ENCODE results near the gene B4GALT5.
"Not testable (repeated sequence)": the region's sequence is repeated elsewhere in the genome, so short reads cannot be mapped to it uniquely, and the experiment has no call there.

The B4GALT5 gene

GRCh38 chr20:49740807-49741206, 27.1 kb upstream of the B4GALT5 start:
- H3K27me3 ChIP-seq = no peaks in the 10 kb centered on the region
- H3K9me3 ChIP-seq (replicated peaks in 1 of 11) = no peaks in the 10 kb centered on the region
- no peak overlapping the region for H3K27ac ChIP-seq
- no peaks in the 10 kb centered on the region for H3K36me3 ChIP-seq
- TF ChIP-seq Cebpa-rat (IDR thresholded peaks at IDR 0.05) = no peak
- H3K9ac ChIP-seq = no peak overlapping the region
- H4K20me1 ChIP-seq = no peaks in the 10 kb centered on the region
- peaks cover 0 to 10% (median 0%) of the 10 kb centered on the region in 10 experiments; a peak in 5 of 20 replicates for H3K4me1 ChIP-seq
- no peak overlapping the region for H3K4me3 ChIP-seq
- H3K4me2 ChIP-seq = no peak overlapping the region

GRCh38 chr20:49739042-49739441, 25.4 kb upstream of the B4GALT5 start:
- no peaks in the 10 kb centered on the region for H3K27me3 ChIP-seq
- no peaks in the 10 kb centered on the region for H3K9me3 ChIP-seq (replicated peaks in 1 of 11)
- no peaks in the 10 kb centered on the region for H4K20me1 ChIP-seq
- H3K4me1 ChIP-seq = peaks cover 0 to 10% (median 0%) of the 10 kb centered on the region in 10 experiments; a peak in 5 of 20 replicates
- H3K4me3 ChIP-seq = no peak overlapping the region
- H3K9ac ChIP-seq = no peak overlapping the region
- H3K36me3 ChIP-seq = no peaks in the 10 kb centered on the region
- H3K4me2 ChIP-seq = no peak overlapping the region
- H3K27ac ChIP-seq = no peak overlapping the region
- no peak for TF ChIP-seq Cebpa-rat (IDR thresholded peaks at IDR 0.05)

GRCh38 chr20:49737260-49737659, 23.6 kb upstream of the B4GALT5 start:
- no peaks in the 10 kb centered on the region for H3K9me3 ChIP-seq (replicated peaks in 1 of 11)
- no peak overlapping the region for H3K4me3 ChIP-seq
- H3K27me3 ChIP-seq = no peaks in the 10 kb centered on the region
- H4K20me1 ChIP-seq = no peaks in the 10 kb centered on the region
- H3K4me2 ChIP-seq = peak overlapping the region in 1 of 11 experiments; percentile 8; a peak in 1 of 22 replicates
- no peak overlapping the region for H3K27ac ChIP-seq
- no peak for TF ChIP-seq Cebpa-rat (IDR thresholded peaks at IDR 0.05)
- H3K4me1 ChIP-seq = peaks cover 0 to 10% (median 0%) of the 10 kb centered on the region in 10 experiments; a peak in 5 of 20 replicates
- H3K36me3 ChIP-seq = no peaks in the 10 kb centered on the region
- no peak overlapping the region for H3K9ac ChIP-seq

- H3K36me3 ChIP-seq = no peaks in the 10 kb centered on the region
- no peak overlapping the region for H3K4me2 ChIP-seq
- no peak overlapping the region for H3K4me3 ChIP-seq
- H4K20me1 ChIP-seq = no peaks in the 10 kb centered on the region
- no peaks in the 10 kb centered on the region for H3K27me3 ChIP-seq
- H3K9ac ChIP-seq = no peak overlapping the region
- peaks cover 10 to 23% (median 16%) of the 10 kb centered on the region in 10 experiments for H3K4me1 ChIP-seq
- TF ChIP-seq Cebpa-rat (IDR thresholded peaks at IDR 0.05) = no peak
- H3K27ac ChIP-seq = no peak overlapping the region
- peaks cover 0 to 7% (median 3%) of the 10 kb centered on the region in 11 experiments; a peak in 10 of 22 replicates for H3K9me3 ChIP-seq (replicated peaks in 1 of 11)
Observed at GRCh38 chr20:49729780-49730179, 16.1 kb upstream of the B4GALT5 start.

GRCh38 chr20:49727894-49728885, 14.5 kb upstream of the B4GALT5 start:
- Histone ChIP-seq H3K27me3 (no peaks in the 10 kb centered on the region), H3K4me3 (no peak overlapping the region), H3K27ac (no peak overlapping the region), H3K36me3 (no peaks in the 10 kb centered on the region), H3K4me1 (peaks cover 20 to 34% (median 26%) of the 10 kb centered on the region in 10 experiments), H3K9ac (no peak overlapping the region), H3K9me3 (replicated peaks in 1 of 11) (peaks cover 0 to 7% (median 3%) of the 10 kb centered on the region in 11 experiments; a peak in 10 of 22 replicates), H4K20me1 (no peaks in the 10 kb centered on the region), H3K4me2 (0 out of 22 replicates have a peak overlapping the region, but pooled peaks of 1 of the 11 experiments have one; percentile 9)
- TF ChIP-seq Cebpa-rat (IDR thresholded peaks at IDR 0.05) = no peak

GRCh38 chr20:49727478-49727877, 13.8 kb upstream of the B4GALT5 start:
- peaks cover 0 to 7% (median 3%) of the 10 kb centered on the region in 11 experiments; a peak in 10 of 22 replicates for H3K9me3 ChIP-seq (replicated peaks in 1 of 11)
- no peaks in the 10 kb centered on the region for H3K27me3 ChIP-seq
- H3K4me2 ChIP-seq = 0 out of 22 replicates have a peak overlapping the region, but pooled peaks of 1 of the 11 experiments have one; percentile 9
- H3K27ac ChIP-seq = no peak overlapping the region
- no peaks in the 10 kb centered on the region for H3K36me3 ChIP-seq
- no peak for TF ChIP-seq Cebpa-rat (IDR thresholded peaks at IDR 0.05)
- no peak overlapping the region for H3K4me3 ChIP-seq
- H3K9ac ChIP-seq = no peak overlapping the region
- no peaks in the 10 kb centered on the region for H4K20me1 ChIP-seq
- H3K4me1 ChIP-seq = peaks cover 20 to 34% (median 26%) of the 10 kb centered on the region in 10 experiments

- no peaks in the 10 kb centered on the region for H4K20me1 ChIP-seq
- no peaks in the 10 kb centered on the region for H3K36me3 ChIP-seq
- TF ChIP-seq Cebpa-rat (IDR thresholded peaks at IDR 0.05) = no peak
- H3K27me3 ChIP-seq = no peaks in the 10 kb centered on the region
- H3K9ac ChIP-seq = peak overlapping the region in 2 of 11 experiments; percentile 28 to 43; a peak in 5 of 22 replicates
- peak overlapping the region in 2 of 10 experiments; percentile 34 to 53; a peak in 1 of 20 replicates for H3K4me3 ChIP-seq
- peaks cover 20 to 34% (median 26%) of the 10 kb centered on the region in 10 experiments for H3K4me1 ChIP-seq
- H3K4me2 ChIP-seq = peak overlapping the region; percentile 60 to 88 (median 79); a peak in 20 of 22 replicates
- peak overlapping the region in 9 of 11 experiments; percentile 35 to 72 (median 57); a peak in 13 of 22 replicates for H3K27ac ChIP-seq
- H3K9me3 ChIP-seq (replicated peaks in 1 of 11) = peaks cover 0 to 7% (median 3%) of the 10 kb centered on the region in 11 experiments; a peak in 10 of 22 replicates
Observed at GRCh38 chr20:49725694-49726093, 12.0 kb upstream of the B4GALT5 start.

GRCh38 chr20:49725224-49725606, 11.5 kb upstream of the B4GALT5 start:
- H3K36me3 ChIP-seq = not testable (repeated sequence)
- peak overlapping the region in 6 of 10 experiments; percentile 4 to 53 (median 20); a peak in 10 of 20 replicates for H3K4me3 ChIP-seq

More at GRCh38 chr20:49725224-49725606, 11.5 kb upstream of the B4GALT5 start:
- H3K4me2 ChIP-seq = peak overlapping the region; percentile 60 to 88 (median 79)
- not testable (repeated sequence) for H3K27me3 ChIP-seq; H3K9me3 ChIP-seq (replicated peaks in 1 of 11); H4K20me1 ChIP-seq
- H3K9ac ChIP-seq = peak overlapping the region in 7 of 11 experiments; percentile 27 to 63 (median 43); a peak in 10 of 22 replicates
- peaks cover 20 to 34% (median 26%) of the 10 kb centered on the region in 10 experiments for H3K4me1 ChIP-seq
- H3K27ac ChIP-seq = peak overlapping the region in 9 of 11 experiments; percentile 35 to 72 (median 57); a peak in 16 of 22 replicates
